OCI-LY7 (cell line): ENCODE data around the gene PRKG1.

Experiments used
- CTCF ChIP-seq: fragments of 200-600 bp; sonication (generic); conservative IDR thresholded peaks from 2 replicates; pipeline ENCODE4 v1.5.1; 2014; ENCODE audit warnings: mild to moderate bottlenecking, antibody characterized with exemption, low read length, moderate library complexity, mixed read lengths
- EZH2phosphoT487 ChIP-seq: fragments of 200-600 bp; sonication (generic); IDR thresholded peaks from 2 replicates; pipeline ENCODE4 v1.6.1; 2018; ENCODE audit warnings: low read depth, borderline replicate concordance, mild to moderate bottlenecking, mixed run types, antibody characterized with exemption, low read length, moderate library complexity, mixed read lengths

DNA sequence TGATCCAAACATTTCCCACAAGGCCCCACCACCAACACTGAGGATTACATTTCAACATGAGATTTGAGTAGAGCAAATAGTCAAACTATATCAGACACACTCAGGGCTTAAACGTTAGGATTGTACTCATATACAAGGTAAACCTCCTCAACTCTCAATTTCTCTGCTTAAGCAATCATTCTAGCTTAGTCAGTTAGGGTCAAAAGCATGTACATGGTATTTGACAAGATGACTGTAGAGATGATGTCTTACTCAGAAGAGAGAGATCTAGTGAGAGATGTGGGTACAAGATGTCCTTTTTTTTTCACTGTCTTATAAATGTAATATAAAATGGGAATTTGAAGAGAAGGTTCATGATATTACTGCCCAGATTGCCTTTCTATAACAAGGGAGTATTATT, 270.1 kb downstream of the PRKG1 start:
- TF ChIP-seq CTCF (no peak), EZH2phosphoT487 (no peak)
